H9 (cell line): ENCODE measurements around the gene MRPS10. TPM values are rescaled to one million over a fixed set of nuclear protein-coding genes. Genes with fewer than 3 reads are reported as not detected.
"Not testable (repeated sequence)": the region's sequence is repeated elsewhere in the genome, so short reads cannot be mapped to it uniquely, and the experiment has no call there.

Experiments used
- DNase-seq: peaks from one replicate; pipeline ENCODE4 v3.0.0-alpha.2; 2017
- H2AFZ ChIP-seq: one replicate; pipeline ENCODE4 v1.6.1; 2013; ENCODE audit warnings: mild to moderate bottlenecking, low read length, control low read depth, moderate library complexity
- H2AK5ac ChIP-seq: 2 replicates; pipeline ENCODE4 v1.6.1; 2013; ENCODE audit warnings: low read length, control low read depth, mixed read lengths; ENCODE audit not compliant: insufficient read length
- H2BK120ac ChIP-seq: one replicate; pipeline ENCODE4 v1.6.1; 2013; ENCODE audit warnings: low read depth, mild to moderate bottlenecking, low read length, control low read depth, inconsistent platforms; ENCODE audit not compliant: poor library complexity, severe bottlenecking
- H2BK12ac ChIP-seq: 2 replicates; pipeline ENCODE4 v1.6.1; 2013; ENCODE audit warnings: low read length, control low read depth, mixed read lengths, low read depth; ENCODE audit not compliant: insufficient read length
- H2BK15ac ChIP-seq: 2 replicates; pipeline ENCODE4 v1.6.1; 2013; ENCODE audit warnings: low read depth, low read length, control low read depth
- H2BK20ac ChIP-seq: one replicate; pipeline ENCODE4 v1.6.1; 2013; ENCODE audit warnings: low read depth, mild to moderate bottlenecking, low read length, control low read depth, inconsistent platforms; ENCODE audit not compliant: poor library complexity, severe bottlenecking
- H2BK5ac ChIP-seq: 2 replicates; pipeline ENCODE4 v1.6.1; 2013; ENCODE audit warnings: low read length, control low read depth, mixed read lengths; ENCODE audit not compliant: insufficient read length
- H3K14ac ChIP-seq: 2 replicates; pipeline ENCODE4 v1.6.1; 2013; ENCODE audit warnings: low read length, control low read depth; ENCODE audit not compliant: insufficient read depth
- H3K18ac ChIP-seq: 2 replicates; pipeline ENCODE4 v1.6.1; 2013; ENCODE audit warnings: low read depth, mild to moderate bottlenecking, mixed read lengths, low read length, control low read depth; ENCODE audit not compliant: insufficient read length
- H3K23ac ChIP-seq: 2 replicates; pipeline ENCODE4 v1.6.1; 2013; ENCODE audit warnings: low read length, control low read depth, mixed read lengths, low read depth; ENCODE audit not compliant: insufficient read length
- H3K23me2 ChIP-seq: 2 replicates; pipeline ENCODE4 v1.6.1; 2013; ENCODE audit warnings: low read depth, mild to moderate bottlenecking, mixed read lengths, low read length, control low read depth; ENCODE audit not compliant: insufficient read length, poor library complexity, severe bottlenecking
- H3K27ac ChIP-seq: 2 replicates; pipeline ENCODE4 v1.5.1; 2013; ENCODE audit warnings: low read length, control low read depth, mixed read lengths, low read depth; ENCODE audit not compliant: insufficient read length
- H3K27me3 ChIP-seq: 2 replicates; pipeline ENCODE4 v1.6.1; 2013; ENCODE audit warnings: low read length, control low read depth, inconsistent platforms; ENCODE audit not compliant: insufficient read depth
- H3K4ac ChIP-seq: 2 replicates; pipeline ENCODE4 v1.6.1; 2013; ENCODE audit warnings: low read depth, mild to moderate bottlenecking, control low read depth, inconsistent platforms, low read length, moderate library complexity
- H3K4me1 ChIP-seq: 2 replicates; pipeline ENCODE4 v1.6.1; 2013; ENCODE audit warnings: low read length, control low read depth, inconsistent platforms; ENCODE audit not compliant: insufficient read depth
- H3K4me2 ChIP-seq: 2 replicates; pipeline ENCODE4 v1.6.1; 2013; ENCODE audit warnings: low read length, control low read depth, mixed read lengths; ENCODE audit not compliant: insufficient read length, insufficient read depth
- H3K56ac ChIP-seq: 2 replicates; pipeline ENCODE4 v1.6.1; 2013; ENCODE audit warnings: low read depth, mild to moderate bottlenecking, mixed read lengths, low read length, control low read depth; ENCODE audit not compliant: insufficient read length
- H3K79me1 ChIP-seq: 2 replicates; pipeline ENCODE4 v1.6.1; 2013; ENCODE audit warnings: low read depth, mild to moderate bottlenecking, moderate library complexity, low read length, control low read depth, inconsistent platforms; ENCODE audit not compliant: insufficient read depth, poor library complexity, severe bottlenecking
- H3K79me2 ChIP-seq: 2 replicates; pipeline ENCODE4 v1.6.1; 2013; ENCODE audit warnings: low read length, control low read depth, inconsistent platforms; ENCODE audit not compliant: insufficient read depth
- H3K9ac ChIP-seq: 2 replicates; pipeline ENCODE4 v1.6.1; 2013; ENCODE audit warnings: low read length, control low read depth, mixed read lengths; ENCODE audit not compliant: insufficient read length; ENCODE audit errors: extremely low read depth
- H3K9me3 ChIP-seq: one replicate; pipeline ENCODE4 v1.6.1; 2013; ENCODE audit warnings: low read depth, low read length, inconsistent platforms; ENCODE audit not compliant: control insufficient read depth
- H3T11ph ChIP-seq: one replicate; pipeline ENCODE4 v1.6.1; 2013; ENCODE audit warnings: mild to moderate bottlenecking, low read length, control low read depth, inconsistent platforms
- H4K20me1 ChIP-seq: one replicate; pipeline ENCODE4 v1.6.1; 2013; ENCODE audit not compliant: control insufficient read depth, insufficient read length, insufficient read depth
- H4K5ac ChIP-seq: 2 replicates; pipeline ENCODE4 v1.6.1; 2013; ENCODE audit warnings: low read depth, mild to moderate bottlenecking, mixed read lengths, low read length, control low read depth; ENCODE audit not compliant: insufficient read length
- H4K8ac ChIP-seq: replicated peaks from 2 replicates; pipeline ENCODE4 v1.6.1; 2013; ENCODE audit warnings: low read length, control low read depth, mixed read lengths, low read depth; ENCODE audit not compliant: insufficient read length
- H4K91ac ChIP-seq: 2 replicates; pipeline ENCODE4 v1.6.1; 2013; ENCODE audit warnings: low read depth, mild to moderate bottlenecking, moderate library complexity, mixed read lengths, low read length, control low read depth; ENCODE audit not compliant: insufficient read length
- H3K27ac Mint-ChIP-seq, 3 experiments: 2 replicates in 2 of 3; 3 replicates in 1 of 3; pipeline ENCODE4 v1.8.0; 2020 to 2021; ENCODE audit warnings: mixed read lengths in 3 of 3, mild to moderate bottlenecking in 1 of 3, moderate library complexity in 1 of 3
- H3K27me3 Mint-ChIP-seq: 2 replicates; pipeline ENCODE4 v1.8.0; 2021; ENCODE audit warnings: low read depth, mild to moderate bottlenecking, moderate library complexity, mixed read lengths
- H3K36me3 Mint-ChIP-seq, 3 experiments: 2 replicates in 2 of 3; 3 replicates in 1 of 3; pipeline ENCODE4 v1.8.0; 2020 to 2021; ENCODE audit warnings: low read depth in 3 of 3, mixed read lengths in 3 of 3; ENCODE audit not compliant: insufficient read depth in 1 of 3
- H3K4me1 Mint-ChIP-seq, 2 experiments: 2 replicates each; pipeline ENCODE4 v1.8.0; 2020; ENCODE audit warnings: mixed read lengths in 2 of 2
- H3K4me3 Mint-ChIP-seq, 2 experiments: 2 replicates in 1 of 2; 3 replicates in 1 of 2; pipeline ENCODE4 v1.8.0; 2020 to 2021; ENCODE audit warnings: mild to moderate bottlenecking in 2 of 2, mixed read lengths in 2 of 2, moderate library complexity in 1 of 2
- H3K9me3 Mint-ChIP-seq, 2 experiments: 2 replicates in 1 of 2; 3 replicates in 1 of 2; pipeline ENCODE4 v1.8.0; 2020; ENCODE audit warnings: mild to moderate bottlenecking in 2 of 2, mixed read lengths in 2 of 2, moderate library complexity in 1 of 2
- WGBS: extraction: QIAGEN DNeasy Blood & Tissue Kit; methylation state at CpG from one replicate; pipeline ENCODE4 v1.1.7; 2013; ENCODE audit warnings: missing lambda C conversion rate, low lambda C conversion rate, mixed read lengths; ENCODE audit not compliant: insufficient read length; ENCODE audit errors: extremely low coverage; 5-methylcytosine and 5-hydroxymethylcytosine counted together
- total RNA-seq: library from RNA; stranded (reverse); gene quantifications from 2 replicates; pipeline ENCODE4 v1.2.1, GENCODE V29; 2021
- TF ChIP-seq, protein P1 (sequence below): fragments of 200-600 bp; sonication (generic); conservative IDR thresholded peaks from 3 replicates; pipeline ENCODE4 v1.8.0; 2021; ENCODE audit warnings: antibody characterized with exemption, mild to moderate bottlenecking

MRPS10 gene
- total RNA-seq, 1 experiment from 2014 or later, result 33.9 TPM

GRCh38 chr6:42217157-42217518 lies 523 bp downstream of the MRPS10 start:
- H3K4me1 ChIP-seq, result no peaks in the 10 kb centered on the region
- no peak overlapping the region for H3K4ac ChIP-seq
- H3K4me2 ChIP-seq, result peak overlapping the region; percentile 75
- H3K27me3 Mint-ChIP-seq, result no peaks in the 10 kb centered on the region; the same call in 1 of the 2 replicates
- TF ChIP-seq, protein P1, sequence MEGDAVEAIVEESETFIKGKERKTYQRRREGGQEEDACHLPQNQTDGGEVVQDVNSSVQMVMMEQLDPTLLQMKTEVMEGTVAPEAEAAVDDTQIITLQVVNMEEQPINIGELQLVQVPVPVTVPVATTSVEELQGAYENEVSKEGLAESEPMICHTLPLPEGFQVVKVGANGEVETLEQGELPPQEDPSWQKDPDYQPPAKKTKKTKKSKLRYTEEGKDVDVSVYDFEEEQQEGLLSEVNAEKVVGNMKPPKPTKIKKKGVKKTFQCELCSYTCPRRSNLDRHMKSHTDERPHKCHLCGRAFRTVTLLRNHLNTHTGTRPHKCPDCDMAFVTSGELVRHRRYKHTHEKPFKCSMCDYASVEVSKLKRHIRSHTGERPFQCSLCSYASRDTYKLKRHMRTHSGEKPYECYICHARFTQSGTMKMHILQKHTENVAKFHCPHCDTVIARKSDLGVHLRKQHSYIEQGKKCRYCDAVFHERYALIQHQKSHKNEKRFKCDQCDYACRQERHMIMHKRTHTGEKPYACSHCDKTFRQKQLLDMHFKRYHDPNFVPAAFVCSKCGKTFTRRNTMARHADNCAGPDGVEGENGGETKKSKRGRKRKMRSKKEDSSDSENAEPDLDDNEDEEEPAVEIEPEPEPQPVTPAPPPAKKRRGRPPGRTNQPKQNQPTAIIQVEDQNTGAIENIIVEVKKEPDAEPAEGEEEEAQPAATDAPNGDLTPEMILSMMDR, result no peak
- no peaks in the 10 kb centered on the region for H3K79me2 ChIP-seq
- no peak overlapping the region for H2AFZ ChIP-seq
- no peaks in the 10 kb centered on the region for H3K9me3 Mint-ChIP-seq
- no peak overlapping the region for H2BK12ac ChIP-seq
- no peak for DNase-seq
- no peak overlapping the region for H2BK120ac ChIP-seq
- no peak overlapping the region for H4K91ac ChIP-seq
- no peak overlapping the region for H3T11ph ChIP-seq
- H3K4me3 Mint-ChIP-seq, result peak overlapping the region; percentile 98 to 99
- H3K14ac ChIP-seq, result no peak overlapping the region
- peaks cover 7 to 18% of the 10 kb centered on the region in 2 experiments for H3K4me1 Mint-ChIP-seq
- no peaks in the 10 kb centered on the region for H3K79me1 ChIP-seq
- H4K20me1 ChIP-seq, result no peaks in the 10 kb centered on the region
- no peak overlapping the region for H3K56ac ChIP-seq
- H3K27ac ChIP-seq, result peak overlapping the region; percentile 5
- H2AK5ac ChIP-seq, result no peak overlapping the region
- peaks cover 1 to 22% (median 16%) of the 10 kb centered on the region in 3 experiments; a peak in 5 of 7 replicates for H3K36me3 Mint-ChIP-seq
- H3K23me2 ChIP-seq, result no peaks in the 10 kb centered on the region
- no peak overlapping the region for H4K5ac ChIP-seq
- H3K27me3 ChIP-seq, result no peaks in the 10 kb centered on the region
- no peak overlapping the region for H3K23ac ChIP-seq
- H2BK20ac ChIP-seq, result no peak overlapping the region
- H3K9me3 ChIP-seq, result no peaks in the 10 kb centered on the region
- no CpG with 5 or more reads among the region's 5 CpGs for WGBS
- H2BK5ac ChIP-seq, result no peak overlapping the region
- H4K8ac ChIP-seq, result no peak overlapping the region
- peak overlapping the region; percentile 99; a peak in 6 of 7 replicates for H3K27ac Mint-ChIP-seq
- no peak overlapping the region for H3K18ac ChIP-seq
- peak overlapping the region; percentile 87 for H3K9ac ChIP-seq
- H2BK15ac ChIP-seq, result no peak overlapping the region

DNA sequence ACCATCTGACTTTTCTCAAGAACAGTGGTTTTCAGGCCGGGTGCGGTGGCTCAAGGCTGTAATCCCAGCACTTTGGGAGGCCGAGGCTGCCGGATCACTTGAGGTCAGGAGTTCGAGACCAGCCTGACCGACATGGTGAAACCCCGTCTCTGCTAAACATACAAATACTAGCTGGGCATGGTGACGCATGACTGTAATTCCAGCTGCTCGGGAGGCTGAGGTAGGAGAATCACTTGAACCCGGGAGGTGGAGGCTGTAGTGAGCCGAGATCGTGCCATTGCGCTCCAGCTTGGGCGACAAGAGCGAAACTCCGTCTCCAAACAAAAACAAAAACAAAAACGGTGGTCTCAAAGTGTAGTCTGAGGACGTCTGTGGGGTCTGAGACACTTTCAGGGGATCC lies 1.2 kb downstream of the MRPS10 start:
- H4K20me1 ChIP-seq, H2AFZ ChIP-seq, H3K79me1 ChIP-seq, H3T11ph ChIP-seq, H3K4me1 ChIP-seq, H3K23ac ChIP-seq, H3K14ac ChIP-seq, H4K5ac ChIP-seq, H4K91ac ChIP-seq, H2BK120ac ChIP-seq, H2BK20ac ChIP-seq, H3K9me3 Mint-ChIP-seq, H3K27me3 ChIP-seq, H3K23me2 ChIP-seq, H3K4ac ChIP-seq, H2BK15ac ChIP-seq, H3K56ac ChIP-seq, H3K9ac ChIP-seq, H3K4me2 ChIP-seq, H2BK5ac ChIP-seq, H3K27ac ChIP-seq, H4K8ac ChIP-seq, H3K9me3 ChIP-seq, H3K18ac ChIP-seq, H2BK12ac ChIP-seq, DNase-seq, H3K79me2 ChIP-seq, H3K27me3 Mint-ChIP-seq, H2AK5ac ChIP-seq: not testable (repeated sequence)
- Mint-ChIP-seq H3K4me1 (peaks cover 7 to 18% of the 10 kb centered on the region in 2 experiments), H3K4me3 (peak overlapping the region; percentile 98 to 99), H3K36me3 (peaks cover 1 to 23% (median 22%) of the 10 kb centered on the region in 3 experiments; a peak in 5 of 7 replicates), H3K27ac (peak overlapping the region; percentile 28 to 75 (median 52); a peak in 4 of 7 replicates)
- no CpG with 5 or more reads among the region's 18 CpGs for WGBS
